BJ (cell line): ENCODE measurements around the gene GPRC5D. TPM values are rescaled to one million over a fixed set of nuclear protein-coding genes. Genes with fewer than 3 reads are reported as not detected.

Experiments used
- CTCF ChIA-PET: fragments of 350-600 bp; formaldehyde crosslinking; extraction: SDS; loops from one replicate; lab custom pipeline; 2021; ENCODE audit warnings: antibody characterized with exemption, inconsistent platforms; lab: Yijun Ruan, JAX
- POLR2A ChIA-PET: fragments of 300-600 bp; sonication (Branson Sonifier 250); formaldehyde crosslinking; extraction: SDS; loops from one replicate; lab custom pipeline; 2021; ENCODE audit warnings: antibody characterized with exemption; lab: Charles Lee
- DNase-seq: peaks from one replicate; pipeline ENCODE4 v3.0.0-alpha.2; 2011; ENCODE audit warnings: low read depth
- H3K27me3 ChIP-seq: 2 replicates; pipeline ENCODE4 v1.6.0; 2011; ENCODE audit warnings: low read length; ENCODE audit not compliant: control insufficient read depth, insufficient read depth
- H3K36me3 ChIP-seq: 2 replicates; pipeline ENCODE4 v1.5.1; 2011; ENCODE audit warnings: low read length; ENCODE audit not compliant: control insufficient read depth, insufficient read depth
- H3K4me3 ChIP-seq: 2 replicates; pipeline ENCODE4 v1.5.1; 2011; ENCODE audit warnings: low read depth, mild to moderate bottlenecking, control low read depth, low read length
- CTCF ChIP-seq: IDR thresholded peaks from 2 replicates; pipeline ENCODE4 v1.5.1; 2011; ENCODE audit warnings: low read depth, mild to moderate bottlenecking, control low read depth, inconsistent platforms, low read length, moderate library complexity; ENCODE audit not compliant: insufficient read depth
- polyA plus RNA-seq: library from polyadenylated mRNA; depleted of rRNA; stranded (reverse); fragments of >200 nt; gene quantifications from 2 replicates; pipeline ENCODE4 v1.2.3, GENCODE V29; 2011

Gene GPRC5D
- polyA plus RNA-seq, 1 experiment: not detected

DNA sequence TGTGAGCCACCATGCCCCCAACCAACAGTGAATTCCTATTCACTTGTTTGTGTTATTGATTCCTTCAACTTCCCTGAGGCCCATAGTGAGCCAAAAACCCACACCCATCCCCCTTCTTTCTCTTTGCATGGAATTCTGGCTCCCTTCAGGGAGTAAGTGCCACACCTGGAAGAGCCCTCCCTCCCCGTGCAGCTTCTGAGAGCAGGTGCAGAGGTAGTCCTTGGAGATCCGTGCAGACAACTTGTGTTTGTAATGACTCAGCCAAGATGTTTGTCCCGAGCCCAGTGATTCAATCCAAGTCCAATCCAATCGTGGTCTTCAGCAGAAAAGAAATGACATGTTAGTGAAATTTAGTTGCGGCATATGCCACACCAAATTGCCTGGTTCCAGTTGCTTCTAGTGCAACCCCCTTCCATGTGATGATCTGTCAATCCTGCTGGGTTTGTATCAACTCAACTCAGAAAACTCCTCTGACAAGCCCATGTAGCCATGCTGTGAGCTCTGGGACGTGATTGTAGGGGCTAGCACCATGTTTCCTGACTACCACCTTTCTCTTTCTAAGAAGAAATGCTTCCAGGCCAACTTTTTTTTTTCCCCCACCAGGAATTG, 33.1 kb downstream of the GPRC5D start:
- TF ChIP-seq CTCF: no peak
- Histone ChIP-seq H3K4me3 (no peak overlapping the region), H3K36me3 (peaks cover 11% of the 10 kb centered on the region), H3K27me3 (no peaks in the 10 kb centered on the region)
- DNase-seq: no peak
- POLR2A ChIA-PET: interaction anchor here (0.8 kb wide), 1 partner anchor 13 kb away, joined by 4 read pairs; no protein-coding TSS in a partner anchor
- CTCF ChIA-PET: interaction anchor here (7.3 kb wide), 1 partner anchor 64 kb away, joined by 96 read pairs; no protein-coding TSS in a partner anchor

- DNase-seq: no peak
- H3K36me3 ChIP-seq: peaks cover 22% of the 10 kb centered on the region
- POLR2A ChIA-PET: no interaction called here
- H3K4me3 ChIP-seq: no peak overlapping the region
- no peaks in the 10 kb centered on the region for H3K27me3 ChIP-seq
- CTCF ChIA-PET: interaction anchor here (1.2 to 7.3 kb wide), 5 partner anchors 8 to 295 kb away, joined by 3 to 96 read pairs (median 8); no protein-coding TSS in a partner anchor
- no peak for TF ChIP-seq CTCF
These were observed 34.5 kb downstream of the GPRC5D start for GRCh38 chr12:12917517-12917916.

DNA sequence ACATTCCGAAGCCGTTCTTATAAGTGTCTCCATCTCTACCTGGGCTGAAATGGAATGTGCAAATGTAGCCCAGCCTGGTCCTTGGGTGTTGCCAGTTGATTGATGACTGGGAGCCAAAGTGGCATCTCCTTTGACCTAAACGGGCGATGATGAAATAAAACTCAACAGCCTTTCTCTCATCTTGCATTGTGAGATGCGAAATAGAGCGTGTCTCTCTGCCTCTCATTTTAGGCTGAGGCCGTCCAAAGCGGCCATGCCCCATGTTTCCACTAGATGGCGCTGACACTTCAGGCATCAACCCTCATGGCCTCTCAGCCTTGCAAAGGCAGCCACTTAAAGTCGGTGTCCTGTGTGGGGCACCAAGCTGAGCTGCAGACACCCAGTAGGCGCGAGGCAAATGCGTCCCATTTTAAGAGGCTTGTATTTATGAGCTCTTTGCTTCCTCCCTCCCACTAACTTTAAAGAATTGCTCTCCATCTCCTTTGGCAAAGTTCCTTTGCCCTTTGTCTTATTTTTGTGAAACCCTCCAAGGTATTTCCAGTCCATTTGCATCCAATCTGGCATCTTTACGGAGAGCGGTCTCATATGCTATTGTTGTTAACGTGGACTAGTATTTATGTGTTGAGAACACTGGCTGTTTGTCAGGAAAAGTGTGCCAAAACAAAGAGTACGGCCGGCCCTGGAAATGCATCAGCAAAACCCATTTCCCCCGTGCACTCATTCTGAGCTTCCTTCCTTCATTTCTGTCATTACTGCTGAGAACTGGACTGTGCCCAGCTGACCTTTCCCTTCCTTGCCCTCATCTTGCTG, 35.6 kb downstream of the GPRC5D start:
- CTCF ChIA-PET: interaction anchor here (0.6 to 7.3 kb wide), 30 partner anchors 9 to 299 kb away, joined by 3 to 96 read pairs (median 3); partner anchors contain the start of genes APOLD1 and GPRC5A
- H3K36me3 ChIP-seq: peaks cover 24% of the 10 kb centered on the region
- POLR2A ChIA-PET: interaction anchor here (0.6 kb wide), 2 partner anchors 63 to 279 kb away, joined by 3 read pairs; no protein-coding TSS in a partner anchor
- DNase-seq: no peak
- H3K4me3 ChIP-seq: no peak overlapping the region
- no peaks in the 10 kb centered on the region for H3K27me3 ChIP-seq
- TF ChIP-seq CTCF: peak; percentile 96

GRCh38 chr12:12915656-12916055, 36.3 kb downstream of the GPRC5D start:
- Histone ChIP-seq H3K27me3 (no peaks in the 10 kb centered on the region), H3K36me3 (peaks cover 24% of the 10 kb centered on the region), H3K4me3 (no peak overlapping the region)
- ChIA-PET POLR2A (no interaction called here), CTCF (interaction anchor here (0.7 to 7.3 kb wide), 23 partner anchors 9 to 300 kb away, joined by 3 to 96 read pairs (median 4); partner anchors contain the start of genes APOLD1 and GPRC5A)
- DNase-seq: no peak
- no peak for TF ChIP-seq CTCF

DNA sequence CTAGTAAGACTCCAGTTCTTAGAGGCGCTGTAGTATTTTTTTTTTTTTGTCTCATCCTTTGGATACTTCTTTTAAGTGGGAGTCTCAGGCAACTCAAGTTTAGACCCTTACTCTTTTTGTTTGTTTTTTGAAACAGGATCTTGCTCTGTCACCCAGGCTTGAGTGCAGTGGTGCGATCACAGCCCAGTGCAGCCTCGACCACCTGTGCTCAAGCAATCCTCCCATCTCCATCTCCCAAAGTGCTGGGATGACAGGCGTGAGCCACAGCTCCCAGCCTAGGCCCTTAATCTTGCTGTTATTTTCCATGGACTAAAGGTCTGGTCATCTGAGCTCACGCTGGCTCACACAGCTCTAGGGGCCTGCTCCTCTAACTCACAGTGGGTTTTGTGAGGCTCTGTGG, 39.3 kb downstream of the GPRC5D start:
- no peak for DNase-seq
- H3K27me3 ChIP-seq: no peaks in the 10 kb centered on the region
- ChIA-PET CTCF (interaction anchor here (0.6 to 7.3 kb wide), 5 partner anchors 27 to 178 kb away, joined by 4 to 96 read pairs (median 5); no protein-coding TSS in a partner anchor), POLR2A (no interaction called here)
- H3K36me3 ChIP-seq: peaks cover 34% of the 10 kb centered on the region
- no peak overlapping the region for H3K4me3 ChIP-seq
- TF ChIP-seq CTCF: no peak
